ENCODE measurements around the gene FARSB. TPM values are rescaled to one million over a fixed set of nuclear protein-coding genes. Genes with fewer than 3 reads are reported as not detected.

The FARSB gene
- total RNA-seq, 1 donor from 2014 or later, result 23.1 TPM

GRCh38 chr2:222554517-222554916, 101.4 kb downstream of the FARSB start:
- Histone ChIP-seq H3K27ac (ENCODE audit: low read depth, low read length) (no peak overlapping the region), H3K36me3 (ENCODE audit: insufficient read depth, low read length) (no peaks in the 10 kb centered on the region), H4K20me1 (ENCODE audit: insufficient read depth, low read length) (no peaks in the 10 kb centered on the region), H3K4me2 (ENCODE audit: low read length) (no peak overlapping the region), H3K27me3 (ENCODE audit: insufficient read depth, low read length) (peaks cover 2% of the 10 kb centered on the region), H3K4me1 (ENCODE audit: insufficient read depth, low read length) (no peaks in the 10 kb centered on the region), H3K9me3 (ENCODE audit: insufficient read depth, low read depth, low read length) (no peaks in the 10 kb centered on the region), H3K4me3 (ENCODE audit: insufficient read depth, low read depth, low read length) (no peak overlapping the region), H2AFZ (ENCODE audit: low read depth, low read length) (no peak overlapping the region), H3K9ac (ENCODE audit: low read length) (no peak overlapping the region), H3K79me2 (ENCODE audit: insufficient read depth, low read length) (no peaks in the 10 kb centered on the region)
- H3K4me1 Mint-ChIP-seq (ENCODE audit: low read depth, unreplicated experiment), result no peaks in the 10 kb centered on the region
- H3K27ac Mint-ChIP-seq (ENCODE audit: unreplicated experiment), result no peak overlapping the region
- TF ChIP-seq CTCF (IDR thresholded peaks at IDR 0.05; ENCODE audit: insufficient read depth, low read depth, low read length) (no peak), EZH2 (IDR thresholded peaks at IDR 0.05; ENCODE audit: insufficient read depth, low read length) (no peak)
- no peak overlapping the region for H3K4me3 Mint-ChIP-seq (ENCODE audit: unreplicated experiment)
- H3K9me3 Mint-ChIP-seq (ENCODE audit: unreplicated experiment), result peaks cover 2% of the 10 kb centered on the region
- FAIRE-seq (no peak), DNase-seq (ENCODE audit: low read depth) (no peak)
- peaks cover 2% of the 10 kb centered on the region for H3K36me3 Mint-ChIP-seq (ENCODE audit: low read depth, unreplicated experiment)
- peaks cover 7% of the 10 kb centered on the region for H3K27me3 Mint-ChIP-seq (ENCODE audit: low read depth, unreplicated experiment)

- TF ChIP-seq CTCF (IDR thresholded peaks at IDR 0.05; ENCODE audit: insufficient read depth, low read depth, low read length), result no peak
- no peak for TF ChIP-seq EZH2 (IDR thresholded peaks at IDR 0.05; ENCODE audit: insufficient read depth, low read length)
- no peak overlapping the region for H3K9ac ChIP-seq (ENCODE audit: low read length)
- H3K79me2 ChIP-seq (ENCODE audit: insufficient read depth, low read length), result no peaks in the 10 kb centered on the region
- H3K36me3 ChIP-seq (ENCODE audit: insufficient read depth, low read length), result no peaks in the 10 kb centered on the region
- no peak overlapping the region for H3K27ac Mint-ChIP-seq (ENCODE audit: unreplicated experiment)
- peaks cover 7% of the 10 kb centered on the region for H3K27me3 Mint-ChIP-seq (ENCODE audit: low read depth, unreplicated experiment)
- no peak overlapping the region for H3K4me2 ChIP-seq (ENCODE audit: low read length)
- H3K4me3 ChIP-seq (ENCODE audit: insufficient read depth, low read depth, low read length), result no peak overlapping the region
- peaks cover 2% of the 10 kb centered on the region for H3K9me3 Mint-ChIP-seq (ENCODE audit: unreplicated experiment)
- no peak overlapping the region for H3K27ac ChIP-seq (ENCODE audit: low read depth, low read length)
- H3K9me3 ChIP-seq (ENCODE audit: insufficient read depth, low read depth, low read length), result no peaks in the 10 kb centered on the region
- no peak overlapping the region for H2AFZ ChIP-seq (ENCODE audit: low read depth, low read length)
- FAIRE-seq (no peak), DNase-seq (ENCODE audit: low read depth) (peak; percentile 11)
- H4K20me1 ChIP-seq (ENCODE audit: insufficient read depth, low read length), result no peaks in the 10 kb centered on the region
- H3K4me3 Mint-ChIP-seq (ENCODE audit: unreplicated experiment), result no peak overlapping the region
- H3K4me1 Mint-ChIP-seq (ENCODE audit: low read depth, unreplicated experiment), result peaks cover 2% of the 10 kb centered on the region
- H3K36me3 Mint-ChIP-seq (ENCODE audit: low read depth, unreplicated experiment), result no peaks in the 10 kb centered on the region
- H3K27me3 ChIP-seq (ENCODE audit: insufficient read depth, low read length), result no peaks in the 10 kb centered on the region
- H3K4me1 ChIP-seq (ENCODE audit: insufficient read depth, low read length), result no peaks in the 10 kb centered on the region
These were observed 106.9 kb downstream of the FARSB start for GRCh38 chr2:222548992-222549391.

GRCh38 chr2:222547083-222547482, 108.8 kb downstream of the FARSB start:
- Histone ChIP-seq H3K79me2 (ENCODE audit: insufficient read depth, low read length) (no peaks in the 10 kb centered on the region), H3K27ac (ENCODE audit: low read depth, low read length) (no peak overlapping the region), H3K4me2 (ENCODE audit: low read length) (no peak overlapping the region), H3K27me3 (ENCODE audit: insufficient read depth, low read length) (no peaks in the 10 kb centered on the region), H2AFZ (ENCODE audit: low read depth, low read length) (no peak overlapping the region), H3K4me3 (ENCODE audit: insufficient read depth, low read depth, low read length) (no peak overlapping the region), H3K9ac (ENCODE audit: low read length) (no peak overlapping the region), H4K20me1 (ENCODE audit: insufficient read depth, low read length) (no peaks in the 10 kb centered on the region), H3K36me3 (ENCODE audit: insufficient read depth, low read length) (no peaks in the 10 kb centered on the region), H3K9me3 (ENCODE audit: insufficient read depth, low read depth, low read length) (no peaks in the 10 kb centered on the region), H3K4me1 (ENCODE audit: insufficient read depth, low read length) (no peaks in the 10 kb centered on the region)
- DNase-seq (ENCODE audit: low read depth) (no peak), FAIRE-seq (no peak)
- H3K4me1 Mint-ChIP-seq (ENCODE audit: low read depth, unreplicated experiment), result peaks cover 2% of the 10 kb centered on the region
- no peaks in the 10 kb centered on the region for H3K27me3 Mint-ChIP-seq (ENCODE audit: low read depth, unreplicated experiment)
- no peaks in the 10 kb centered on the region for H3K9me3 Mint-ChIP-seq (ENCODE audit: unreplicated experiment)
- H3K27ac Mint-ChIP-seq (ENCODE audit: unreplicated experiment), result no peak overlapping the region
- no peaks in the 10 kb centered on the region for H3K36me3 Mint-ChIP-seq (ENCODE audit: low read depth, unreplicated experiment)
- TF ChIP-seq EZH2 (IDR thresholded peaks at IDR 0.05; ENCODE audit: insufficient read depth, low read length) (no peak), CTCF (IDR thresholded peaks at IDR 0.05; ENCODE audit: insufficient read depth, low read depth, low read length) (no peak)
- H3K4me3 Mint-ChIP-seq (ENCODE audit: unreplicated experiment), result no peak overlapping the region
